Activated CD8-positive, alpha-beta T cell treated with anti-CD3 and anti-CD28 coated beads, Interleukin-2, amount 10 ng/mL, durations not matched to agents 7 days and 5 days (primary cell): ENCODE data around the gene HMOX2. TPM values are rescaled to one million over a fixed set of nuclear protein-coding genes. Genes with fewer than 3 reads are reported as not detected.
A peak's percentile ranks its signal among the peaks of the same experiment; 100 is the strongest.

ENCODE experiments used
- ATAC-seq: fragments of 150-1000 bp; cut with Tn5 transposase; one replicate; pipeline ENCODE4 v1.10.0; 2021; ENCODE audit warnings: moderate library complexity
- CTCF ChIA-PET: fragments of 350-600 bp; sonication (Branson Sonifier 250); formaldehyde crosslinking; loops from one replicate; lab custom pipeline; 2021; ENCODE audit warnings: antibody characterized with exemption; lab: Charles Lee
- POLR2A ChIA-PET: fragments of 350-600 bp; sonication (Branson Sonifier 250); formaldehyde crosslinking; loops from one replicate; lab custom pipeline; 2021; ENCODE audit warnings: antibody characterized with exemption; lab: Charles Lee
- DNase-seq: peaks from one replicate; pipeline ENCODE4 v3.0.0-alpha.2; 2020
- H3K27ac Mint-ChIP-seq: one replicate; pipeline ENCODE4 v1.8.0; 2021; ENCODE audit warnings: mild to moderate bottlenecking, mixed read lengths
- H3K27me3 Mint-ChIP-seq: one replicate; pipeline ENCODE4 v1.8.0; 2021; ENCODE audit warnings: low read depth, mixed read lengths
- H3K36me3 Mint-ChIP-seq: one replicate; pipeline ENCODE4 v1.8.0; 2021; ENCODE audit warnings: low read depth, mixed read lengths
- H3K4me1 Mint-ChIP-seq: one replicate; pipeline ENCODE4 v1.8.0; 2021; ENCODE audit warnings: low read depth, mixed read lengths
- H3K4me3 Mint-ChIP-seq: one replicate; pipeline ENCODE4 v1.8.0; 2021; ENCODE audit warnings: mild to moderate bottlenecking, mixed read lengths
- H3K9me3 Mint-ChIP-seq: one replicate; pipeline ENCODE4 v1.8.0; 2022; ENCODE audit warnings: mixed read lengths; ENCODE audit not compliant: insufficient read depth
- total RNA-seq, 2 experiments: library from RNA; stranded (reverse); gene quantifications; one replicate each; pipeline ENCODE4 v1.2.3, GENCODE V29; 2021

HMOX2 gene
- total RNA-seq, 2 experiments from 2014 or later = 92.6 to 97.4 TPM

- peak; percentile 89 for DNase-seq
Observed at GRCh38 chr16:4505356-4506147, 29.4 kb downstream of the HMOX2 start.

DNA sequence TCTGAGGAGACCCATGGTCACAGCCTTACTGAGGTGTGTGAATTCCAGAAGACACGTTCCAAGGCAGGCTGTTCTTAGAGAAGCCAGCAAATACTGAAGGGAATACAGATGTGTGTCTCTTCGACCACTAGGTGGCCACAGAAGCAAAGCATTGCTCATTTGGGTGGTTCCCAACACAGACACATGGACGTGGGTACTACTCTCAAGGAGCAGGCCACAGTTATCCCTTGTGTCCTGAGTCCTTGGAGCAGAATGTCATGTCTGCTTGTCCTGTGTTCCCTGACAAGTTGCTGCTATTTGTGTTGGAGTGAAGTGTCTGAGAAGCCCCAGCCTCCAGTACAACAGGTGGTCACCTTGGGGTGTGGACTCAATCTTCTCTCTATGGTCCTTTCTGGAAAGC lies 30.3 kb downstream of the HMOX2 start:
- peak overlapping the region; percentile 95 for H3K27ac Mint-ChIP-seq
- peak; percentile 74 for DNase-seq
- no peaks in the 10 kb centered on the region for H3K27me3 Mint-ChIP-seq
- ATAC-seq = peak; percentile 60
- peaks cover 63% of the 10 kb centered on the region for H3K4me1 Mint-ChIP-seq
- ChIA-PET CTCF (interaction anchor here (0.7 to 12.1 kb wide), 27 partner anchors 10 to 253 kb away, joined by 3 to 173 read pairs (median 7); partner anchors contain the start of genes CDIP1, HMOX2, MGRN1 and NMRAL1), POLR2A (interaction anchor here (0.5 to 2.5 kb wide), 12 partner anchors 8 to 91 kb away, joined by 3 to 30 read pairs (median 8); partner anchors contain the start of genes CDIP1, CORO7, HMOX2 and NMRAL1)
- H3K4me3 Mint-ChIP-seq = peak overlapping the region; percentile 73
- no peaks in the 10 kb centered on the region for H3K9me3 Mint-ChIP-seq
- peaks cover 72% of the 10 kb centered on the region for H3K36me3 Mint-ChIP-seq

More at GRCh38 chr16:4505356-4506147, 29.4 kb downstream of the HMOX2 start:
- Mint-ChIP-seq H3K27me3 (no peaks in the 10 kb centered on the region), H3K4me1 (peaks cover 61% of the 10 kb centered on the region), H3K9me3 (no peaks in the 10 kb centered on the region), H3K36me3 (peaks cover 63% of the 10 kb centered on the region), H3K4me3 (peak overlapping the region; percentile 73), H3K27ac (peak overlapping the region; percentile 95)
- ATAC-seq = peak; percentile 89
- CTCF ChIA-PET = interaction anchor here (0.5 to 12.1 kb wide), 30 partner anchors 11 to 252 kb away, joined by 3 to 173 read pairs (median 6); partner anchors contain the start of genes C16orf96, CDIP1, CORO7 and HMOX2
- POLR2A ChIA-PET = interaction anchor here (0.5 to 2.5 kb wide), 24 partner anchors 9 to 262 kb away, joined by 3 to 30 read pairs (median 5); partner anchors contain the start of genes CDIP1, CORO7, HMOX2 and MGRN1

DNA sequence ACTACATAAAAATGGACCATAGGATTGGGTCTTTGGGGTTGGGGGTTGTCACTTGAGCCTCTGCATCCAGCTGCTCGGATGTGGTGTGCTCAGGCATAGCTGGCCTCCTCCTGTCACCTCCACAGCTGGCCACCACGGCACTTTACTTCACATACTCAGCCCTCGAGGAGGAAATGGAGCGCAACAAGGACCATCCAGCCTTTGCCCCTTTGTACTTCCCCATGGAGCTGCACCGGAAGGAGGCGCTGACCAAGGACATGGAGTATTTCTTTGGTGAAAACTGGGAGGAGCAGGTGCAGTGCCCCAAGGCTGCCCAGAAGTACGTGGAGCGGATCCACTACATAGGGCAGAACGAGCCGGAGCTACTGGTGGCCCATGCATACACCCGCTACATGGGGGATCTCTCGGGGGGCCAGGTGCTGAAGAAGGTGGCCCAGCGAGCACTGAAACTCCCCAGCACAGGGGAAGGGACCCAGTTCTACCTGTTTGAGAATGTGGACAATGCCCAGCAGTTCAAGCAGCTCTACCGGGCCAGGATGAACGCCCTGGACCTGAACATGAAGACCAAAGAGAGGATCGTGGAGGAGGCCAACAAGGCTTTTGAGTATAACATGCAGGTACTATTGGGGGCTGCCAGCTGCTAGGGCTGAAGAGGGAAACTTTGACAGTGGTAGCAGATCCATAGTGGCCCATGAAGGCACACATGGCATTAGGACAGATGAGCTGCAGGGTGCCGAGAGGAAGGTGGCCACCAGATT lies 31.6 kb downstream of the HMOX2 start:
- Mint-ChIP-seq H3K9me3 (no peaks in the 10 kb centered on the region), H3K4me1 (peaks cover 67% of the 10 kb centered on the region), H3K36me3 (peaks cover 80% of the 10 kb centered on the region), H3K4me3 (no peak overlapping the region), H3K27me3 (no peaks in the 10 kb centered on the region), H3K27ac (peak overlapping the region; percentile 95)
- POLR2A ChIA-PET = interaction anchor here (0.6 to 1.3 kb wide), 6 partner anchors 22 to 109 kb away, joined by 3 to 7 read pairs (median 4); partner anchors contain the start of gene HMOX2
- CTCF ChIA-PET = interaction anchor here (0.9 to 12.1 kb wide), 16 partner anchors 9 to 200 kb away, joined by 3 to 173 read pairs (median 30); partner anchors contain the start of genes CDIP1, HMOX2, MGRN1 and NMRAL1
- DNase-seq (no peak), ATAC-seq (no peak)

DNA sequence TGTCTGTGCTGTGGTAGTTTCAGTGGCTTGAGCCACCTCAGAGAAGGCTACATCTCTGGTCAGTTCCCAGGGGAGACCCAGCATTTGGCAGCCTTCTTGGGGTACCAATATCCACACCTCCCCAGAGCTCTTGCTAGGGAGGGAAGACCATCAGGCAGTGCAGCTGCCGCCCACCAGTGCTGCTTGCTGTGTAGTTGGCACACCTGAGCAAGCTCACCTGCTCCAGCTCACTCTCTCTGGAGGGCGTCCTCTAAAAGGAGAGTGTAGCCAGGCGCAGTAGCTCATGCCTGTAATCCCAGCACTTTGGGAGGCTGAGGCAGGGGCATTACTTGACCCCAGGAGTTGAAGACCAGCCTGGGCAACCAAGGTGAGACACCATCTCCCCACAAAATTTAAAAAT lies 32.6 kb downstream of the HMOX2 start:
- no peaks in the 10 kb centered on the region for H3K9me3 Mint-ChIP-seq
- POLR2A ChIA-PET = interaction anchor here (0.8 to 1.1 kb wide), 4 partner anchors 8 to 108 kb away, joined by 3 to 5 read pairs (median 4); partner anchors contain the start of gene HMOX2
- peaks cover 65% of the 10 kb centered on the region for H3K4me1 Mint-ChIP-seq
- H3K27me3 Mint-ChIP-seq = no peaks in the 10 kb centered on the region
- H3K36me3 Mint-ChIP-seq = peaks cover 78% of the 10 kb centered on the region
- ATAC-seq = no peak
- DNase-seq = no peak
- peak overlapping the region; percentile 39 for H3K27ac Mint-ChIP-seq
- H3K4me3 Mint-ChIP-seq = no peak overlapping the region
- CTCF ChIA-PET = interaction anchor here (1.8 to 12.1 kb wide), 4 partner anchors 27 to 77 kb away, joined by 5 to 173 read pairs (median 100); partner anchors contain the start of genes HMOX2 and NMRAL1

DNA sequence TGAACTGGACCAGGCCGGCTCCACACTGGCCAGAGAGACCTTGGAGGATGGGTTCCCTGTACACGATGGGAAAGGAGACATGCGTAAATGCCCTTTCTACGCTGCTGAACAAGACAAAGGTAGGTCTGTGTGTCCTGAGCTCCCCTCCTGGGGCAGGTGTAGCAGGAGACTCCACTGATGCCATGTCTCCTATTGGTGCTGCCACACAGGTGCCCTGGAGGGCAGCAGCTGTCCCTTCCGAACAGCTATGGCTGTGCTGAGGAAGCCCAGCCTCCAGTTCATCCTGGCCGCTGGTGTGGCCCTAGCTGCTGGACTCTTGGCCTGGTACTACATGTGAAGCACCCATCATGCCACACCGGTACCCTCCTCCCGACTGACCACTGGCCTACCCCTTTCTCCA lies 33.2 kb downstream of the HMOX2 start:
- CTCF ChIA-PET = interaction anchor here (1.8 to 12.1 kb wide), 3 partner anchors 27 to 39 kb away, joined by 5 to 173 read pairs (median 159); partner anchors contain the start of genes HMOX2 and NMRAL1
- POLR2A ChIA-PET = interaction anchor here (1.1 kb wide), 1 partner anchor 9 kb away, joined by 5 read pairs; no protein-coding TSS in a partner anchor
- no peaks in the 10 kb centered on the region for H3K27me3 Mint-ChIP-seq
- peaks cover 77% of the 10 kb centered on the region for H3K36me3 Mint-ChIP-seq
- ATAC-seq (no peak), DNase-seq (no peak)
- no peak overlapping the region for H3K4me3 Mint-ChIP-seq
- peaks cover 68% of the 10 kb centered on the region for H3K4me1 Mint-ChIP-seq
- H3K27ac Mint-ChIP-seq = peak overlapping the region; percentile 43
- no peaks in the 10 kb centered on the region for H3K9me3 Mint-ChIP-seq

GRCh38 chr16:4510131-4510530 lies 33.9 kb downstream of the HMOX2 start:
- DNase-seq (no peak), ATAC-seq (no peak)
- Mint-ChIP-seq H3K36me3 (peaks cover 78% of the 10 kb centered on the region), H3K4me3 (no peak overlapping the region), H3K9me3 (no peaks in the 10 kb centered on the region), H3K27me3 (no peaks in the 10 kb centered on the region), H3K27ac (peak overlapping the region; percentile 62), H3K4me1 (peaks cover 69% of the 10 kb centered on the region)
- POLR2A ChIA-PET = interaction anchor here (1.0 kb wide), 1 partner anchor 9 kb away, joined by 3 read pairs; no protein-coding TSS in a partner anchor
- CTCF ChIA-PET = interaction anchor here (1.8 to 12.1 kb wide), 3 partner anchors 26 to 38 kb away, joined by 5 to 173 read pairs (median 159); partner anchors contain the start of genes HMOX2 and NMRAL1

DNA sequence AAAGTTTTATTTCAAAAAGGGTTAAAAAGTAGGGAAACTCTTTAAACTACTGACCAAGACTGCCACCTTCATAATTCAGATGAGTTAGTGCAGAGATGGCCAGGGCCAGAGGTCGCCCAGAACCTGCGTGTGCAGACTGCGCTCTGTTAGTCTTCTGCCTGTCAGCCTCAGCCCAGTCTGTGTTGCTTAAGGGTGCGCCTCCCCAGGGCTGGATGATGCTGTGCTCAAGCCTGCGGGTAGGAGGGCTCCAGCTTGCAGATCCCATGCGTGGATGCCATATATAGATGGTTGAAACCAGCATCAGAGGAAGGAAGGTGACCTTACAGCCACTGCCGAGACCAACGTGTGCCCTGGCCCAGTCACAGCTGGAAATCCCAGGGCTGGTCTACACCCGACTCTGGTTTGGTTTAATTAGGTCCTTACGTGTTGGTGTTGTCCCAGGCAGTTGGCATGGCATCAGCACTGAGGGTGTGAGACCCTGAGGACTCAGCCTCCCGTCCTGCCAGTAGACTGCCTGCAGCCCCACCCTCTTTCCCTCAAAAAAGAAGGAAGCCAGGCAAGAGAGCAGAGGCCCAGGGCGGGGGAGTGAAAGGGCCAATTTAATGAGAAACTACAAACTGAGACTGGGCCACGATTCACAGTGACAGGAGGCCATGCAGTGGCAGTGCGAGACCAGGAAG lies 34.7 kb downstream of the HMOX2 start:
- peaks cover 69% of the 10 kb centered on the region for H3K4me1 Mint-ChIP-seq
- H3K27me3 Mint-ChIP-seq = no peaks in the 10 kb centered on the region
- no peak overlapping the region for H3K4me3 Mint-ChIP-seq
- no peak for ATAC-seq
- ChIA-PET CTCF (interaction anchor here (8.0 to 12.1 kb wide), 2 partner anchors 33 to 37 kb away, joined by 159 to 173 read pairs; partner anchors contain the start of genes HMOX2 and NMRAL1), POLR2A (interaction anchor here (1.0 kb wide), 1 partner anchor 8 kb away, joined by 3 read pairs; no protein-coding TSS in a partner anchor)
- peaks cover 79% of the 10 kb centered on the region for H3K36me3 Mint-ChIP-seq
- DNase-seq = no peak
- no peaks in the 10 kb centered on the region for H3K9me3 Mint-ChIP-seq
- peak overlapping the region; percentile 75 for H3K27ac Mint-ChIP-seq

DNA sequence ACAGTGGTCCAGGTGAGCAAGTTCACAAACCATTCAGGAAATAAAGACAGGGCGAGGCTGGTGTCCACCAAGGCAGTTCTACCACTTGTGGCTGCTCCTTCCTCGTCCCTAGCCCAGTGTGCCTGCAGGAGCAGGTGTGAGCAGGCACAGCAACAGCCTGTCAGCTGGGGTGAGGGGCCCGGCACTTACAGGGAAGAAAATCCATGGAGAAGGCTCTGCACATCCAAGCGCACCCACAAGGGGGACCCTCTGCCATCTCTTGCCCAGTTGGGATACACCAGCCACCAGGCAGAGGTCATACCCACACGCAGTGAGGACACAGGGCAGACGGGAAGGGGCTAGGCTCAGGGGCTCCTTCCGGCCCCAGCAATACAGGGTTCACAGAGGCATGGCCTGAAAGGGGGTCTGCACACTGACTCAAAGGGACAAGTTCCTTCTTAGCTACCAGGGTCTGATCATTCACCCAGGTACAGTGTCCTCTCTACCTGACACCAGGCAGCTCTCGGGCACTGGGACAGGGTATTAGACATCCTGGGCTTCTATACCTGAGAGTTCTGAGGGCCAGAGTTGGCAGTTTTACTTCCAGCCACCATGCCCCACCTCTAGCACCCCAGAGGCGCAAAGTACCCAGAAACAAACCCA lies 35.4 kb downstream of the HMOX2 start:
- ATAC-seq (no peak), DNase-seq (no peak)
- POLR2A ChIA-PET = no interaction called here
- Mint-ChIP-seq H3K4me3 (no peak overlapping the region), H3K4me1 (peaks cover 69% of the 10 kb centered on the region), H3K9me3 (no peaks in the 10 kb centered on the region), H3K27ac (peak overlapping the region; percentile 75), H3K36me3 (peaks cover 75% of the 10 kb centered on the region), H3K27me3 (no peaks in the 10 kb centered on the region)
- CTCF ChIA-PET = interaction anchor here (1.3 to 8.0 kb wide), 2 partner anchors 37 to 113 kb away, joined by 6 to 159 read pairs; partner anchors contain the start of gene MGRN1

- ATAC-seq = no peak
- Mint-ChIP-seq H3K27me3 (no peaks in the 10 kb centered on the region), H3K4me1 (peaks cover 72% of the 10 kb centered on the region), H3K36me3 (peaks cover 71% of the 10 kb centered on the region), H3K27ac (peak overlapping the region; percentile 75), H3K9me3 (no peaks in the 10 kb centered on the region), H3K4me3 (no peak overlapping the region)
- DNase-seq = no peak
- POLR2A ChIA-PET = no interaction called here
- CTCF ChIA-PET = interaction anchor here (1.3 to 8.0 kb wide), 2 partner anchors 36 to 113 kb away, joined by 6 to 159 read pairs; partner anchors contain the start of gene MGRN1
Observed at GRCh38 chr16:4512473-4512872, 36.3 kb downstream of the HMOX2 start.
